Diencephalon (tissue), 1 donor: Measurements from ENCODE around the gene SRPX. TPM values are rescaled to one million over a fixed set of nuclear protein-coding genes. Genes with fewer than 3 reads are reported as not detected.

ENCODE experiments used
- total RNA-seq: library from RNA; depleted of rRNA; stranded (reverse); fragments of >200 nt; gene quantifications from one replicate; pipeline ENCODE4 v1.2.3, GENCODE V29; 2014

Gene SRPX
- total RNA-seq = 5.3 TPM

GRCh38 chrX:38220415-38221390 lies at the start of gene SRPX:
Gene SRPX (minus strand): TSS chrX:38220871. CDS start chrX:38220792, 79 bp downstream.

Other genes starting within 250 kb of the SRPX start
- 10.1 TPM for gene SYTL5, start 214.3 kb downstream of the SRPX start, total RNA-seq
- gene RPGR, start 106.6 kb upstream of the SRPX start, total RNA-seq = 17.3 TPM
- gene OTC, start 131.7 kb upstream of the SRPX start, total RNA-seq = 0.23 TPM